Measurements from ENCODE around the gene GNG7. TPM values are rescaled to one million over a fixed set of nuclear protein-coding genes. Genes with fewer than 3 reads are reported as not detected.

The GNG7 gene
- total RNA-seq, 1 experiment from 2014 or later = 7.7 TPM

- Histone ChIP-seq H3K23me2 (ENCODE audit: insufficient read length, low read depth, low read length, poor library complexity, severe bottlenecking) (peaks cover 5% of the 10 kb centered on the region), H4K5ac (ENCODE audit: insufficient read length, low read depth, low read length) (no peak overlapping the region), H3K14ac (ENCODE audit: insufficient read depth, low read length) (no peak overlapping the region), H2BK15ac (ENCODE audit: low read depth, low read length) (no peak overlapping the region), H2BK12ac (ENCODE audit: insufficient read length, low read depth, low read length) (no peak overlapping the region), H3K27me3 (ENCODE audit: insufficient read depth, low read length) (no peaks in the 10 kb centered on the region; the same call in 1 of the 2 replicates), H3K9ac (ENCODE audit: extremely low read depth, insufficient read length, low read length) (no peak overlapping the region), H2AFZ (ENCODE audit: low read length) (no peak overlapping the region), H3K4me1 (ENCODE audit: insufficient read depth, low read length) (no peaks in the 10 kb centered on the region), H3K79me2 (ENCODE audit: insufficient read depth, low read length) (no peaks in the 10 kb centered on the region), H2BK5ac (ENCODE audit: insufficient read length, low read length) (no peak overlapping the region), H3K23ac (ENCODE audit: insufficient read length, low read depth, low read length) (no peak overlapping the region), H3K9me3 (ENCODE audit: control insufficient read depth, low read depth, low read length) (no peaks in the 10 kb centered on the region), H3T11ph (ENCODE audit: low read length) (no peak overlapping the region), H2AK5ac (ENCODE audit: insufficient read length, low read length) (no peak overlapping the region), H3K56ac (ENCODE audit: insufficient read length, low read depth, low read length) (no peak overlapping the region), H2BK120ac (ENCODE audit: low read depth, low read length, poor library complexity, severe bottlenecking) (no peak overlapping the region), H3K79me1 (ENCODE audit: insufficient read depth, low read depth, low read length, poor library complexity, severe bottlenecking) (no peaks in the 10 kb centered on the region), H3K18ac (ENCODE audit: insufficient read length, low read depth, low read length) (no peak overlapping the region), H3K4ac (ENCODE audit: low read depth, low read length) (no peak overlapping the region), H2BK20ac (ENCODE audit: low read depth, low read length, poor library complexity, severe bottlenecking) (no peak overlapping the region), H4K20me1 (ENCODE audit: control insufficient read depth, insufficient read depth, insufficient read length) (no peaks in the 10 kb centered on the region), H3K4me2 (ENCODE audit: insufficient read depth, insufficient read length, low read length) (no peak overlapping the region), H3K27ac (ENCODE audit: insufficient read length, low read depth, low read length) (no peak overlapping the region), H4K8ac (replicated peaks; ENCODE audit: insufficient read length, low read depth, low read length) (no peak overlapping the region), H4K91ac (ENCODE audit: insufficient read length, low read depth, low read length) (no peak overlapping the region)
- Mint-ChIP-seq H3K9me3 (no peaks in the 10 kb centered on the region), H3K27ac (no peak overlapping the region), H3K4me1 (peaks cover 5 to 6% of the 10 kb centered on the region in 2 experiments), H3K36me3 (ENCODE audit: insufficient read depth in 1 of 3, low read depth in 3 of 3) (peaks cover 0 to 2% (median 2%) of the 10 kb centered on the region in 3 experiments; a peak in 3 of 7 replicates), H3K27me3 (ENCODE audit: low read depth) (peaks cover 46% of the 10 kb centered on the region), H3K4me3 (no peak overlapping the region)
- no CpG with 5 or more reads among the region's 8 CpGs for WGBS (ENCODE audit: extremely low coverage, insufficient read length, low lambda C conversion rate)
- no peak for TF ChIP-seq CTCF (conservative IDR thresholded peaks at IDR 0.05)
- DNase-seq = no peak
Observed at GRCh38 chr19:2743099-2743498, 40.6 kb upstream of the GNG7 start.
